Epidermal melanocyte (primary cell): ENCODE results near the gene WNT4.
"Not testable (repeated sequence)": the region's sequence is repeated elsewhere in the genome, so short reads cannot be mapped to it uniquely, and the experiment has no call there.

Source experiments
- DNase-seq: peaks from one replicate; pipeline ENCODE4 v3.0.0; 2011; ENCODE audit warnings: low spot score; ENCODE audit not compliant: insufficient read length

WNT4 gene

GRCh38 chr1:22114083-22115012, 28.5 kb downstream of the WNT4 start:
- no peak for DNase-seq

GRCh38 chr1:22112554-22112953, 30.3 kb downstream of the WNT4 start:
- no peak for DNase-seq

- DNase-seq, result no peak
Measured at GRCh38 chr1:22111620-22112019, 31.3 kb downstream of the WNT4 start.

DNA sequence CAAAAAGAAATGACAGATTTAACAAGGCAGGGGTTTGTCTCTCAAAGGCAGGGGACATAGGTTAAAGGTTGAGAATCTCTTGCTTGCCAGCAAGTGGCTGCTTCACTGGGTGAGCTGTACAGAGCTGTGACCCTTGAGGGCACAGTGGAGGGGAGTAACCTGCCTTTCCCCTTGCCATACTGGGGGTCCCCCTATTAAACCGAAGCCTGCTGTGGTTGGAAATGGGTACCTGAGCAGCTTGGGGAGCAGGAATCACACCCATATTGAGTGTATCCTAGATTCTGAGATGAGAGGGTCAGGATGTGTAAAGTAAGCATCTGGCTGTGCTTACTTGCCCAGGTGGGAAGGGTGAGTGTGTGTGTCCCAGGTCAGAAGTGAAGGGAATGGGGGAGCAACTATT, 31.8 kb downstream of the WNT4 start:
- DNase-seq, result no peak

DNA sequence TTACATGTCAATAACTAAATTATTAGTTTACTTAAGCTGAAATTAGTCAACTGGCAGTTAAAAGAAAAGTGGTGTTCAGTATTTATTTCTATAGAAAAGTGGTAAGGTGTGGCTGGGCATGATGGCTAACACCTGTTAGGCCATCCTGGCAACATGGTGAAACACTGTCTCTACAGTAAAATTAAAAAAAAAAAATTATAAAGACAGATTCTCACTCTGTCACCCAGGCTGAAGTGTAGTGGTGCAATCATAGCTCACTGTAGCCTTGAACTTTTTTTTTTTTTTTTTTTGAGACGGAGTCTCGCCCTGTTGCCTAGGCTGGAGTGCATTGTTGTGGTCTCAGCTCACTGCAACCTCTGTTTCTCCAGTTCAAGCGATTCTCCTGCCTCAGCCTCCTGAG, 32.9 kb downstream of the WNT4 start:
- DNase-seq, result no peak

DNA sequence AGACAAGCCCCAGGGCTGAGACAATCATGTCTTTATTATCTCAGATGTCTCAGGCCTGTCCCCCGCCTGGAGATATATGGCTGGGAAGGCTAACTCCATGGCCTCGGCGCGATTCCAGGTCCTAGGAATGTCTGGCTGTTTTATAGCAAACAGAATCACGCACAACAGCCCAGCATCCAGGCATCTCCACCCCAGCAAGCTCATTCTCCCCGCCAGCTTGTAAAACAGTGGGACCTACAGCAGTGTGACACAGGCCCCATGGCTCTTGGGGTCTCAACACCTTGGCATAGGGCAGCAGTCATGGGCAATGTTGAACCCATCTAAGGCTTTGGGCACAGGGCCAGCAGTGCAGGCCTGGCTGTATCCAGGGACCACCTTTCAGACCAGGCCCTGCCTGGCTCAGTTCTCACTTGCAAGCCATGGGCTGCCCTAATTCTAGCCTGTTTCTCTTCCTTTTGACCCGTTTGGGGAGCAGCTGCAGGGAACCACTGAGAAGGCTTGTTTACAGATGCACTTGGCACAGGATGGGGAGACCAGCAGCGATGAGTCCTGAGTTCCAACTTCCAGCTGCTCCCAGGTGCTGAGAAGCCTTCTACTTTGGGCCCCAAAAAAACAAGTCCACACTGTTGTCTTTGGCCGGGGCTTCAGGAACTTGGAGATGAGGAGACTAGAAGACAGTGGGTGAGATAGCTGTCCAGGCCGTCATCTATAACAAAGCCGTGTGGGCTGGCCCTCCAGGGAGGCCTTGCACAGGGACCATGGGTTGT, 34.4 kb downstream of the WNT4 start:
- no peak for DNase-seq

DNA sequence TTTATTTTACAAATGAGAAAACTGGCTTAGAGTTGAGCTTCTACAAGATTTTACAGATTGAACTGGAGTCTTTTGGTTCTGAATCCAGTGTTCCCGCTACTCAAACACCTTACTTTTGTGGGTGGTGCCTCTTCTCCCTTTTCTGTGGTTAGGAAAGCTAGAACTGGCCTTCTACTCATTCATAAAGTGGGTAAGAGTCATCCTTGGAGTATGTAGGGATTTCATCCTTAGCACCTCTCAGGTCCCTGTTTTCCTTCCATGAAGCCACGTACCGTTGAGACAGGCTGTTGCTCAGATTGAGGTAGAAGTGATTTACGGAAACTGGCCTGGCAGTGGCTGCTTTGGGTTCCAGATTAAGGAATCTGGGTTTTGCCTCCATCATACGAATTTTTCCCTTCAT, 35.8 kb downstream of the WNT4 start:
- no peak for DNase-seq

DNA sequence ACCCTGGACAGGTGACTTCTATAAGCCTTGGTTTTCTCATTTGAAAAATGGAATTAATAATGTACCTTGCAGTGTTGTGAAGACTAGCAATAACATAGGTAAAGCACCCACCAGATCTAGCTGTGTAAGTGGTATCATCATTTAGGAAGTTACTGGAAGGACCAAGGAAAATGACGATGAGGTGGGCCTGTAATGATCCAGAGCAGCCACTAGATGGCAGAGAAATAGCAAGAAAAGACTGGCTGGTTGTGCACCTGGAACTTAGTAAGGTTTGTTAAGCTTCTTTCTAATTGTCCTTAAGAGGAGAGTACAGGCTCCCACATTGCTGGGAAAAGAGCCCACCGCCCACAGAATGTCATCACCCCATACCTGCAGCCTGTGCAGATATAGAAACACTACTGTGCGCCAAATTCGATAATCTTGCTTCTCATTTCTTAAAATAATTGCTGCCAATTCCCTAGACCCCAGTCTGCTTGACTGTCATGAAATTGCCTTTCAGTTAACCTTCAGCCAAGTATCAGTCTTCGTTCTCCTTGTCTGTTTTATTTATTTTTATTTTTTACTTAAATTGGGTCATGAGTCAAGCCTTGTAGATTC, 37.2 kb downstream of the WNT4 start:
- no peak for DNase-seq

GRCh38 chr1:22104865-22105437, 37.9 kb downstream of the WNT4 start:
- no peak for DNase-seq

- no peak for DNase-seq
Measured at GRCh38 chr1:22104094-22104493, 38.8 kb downstream of the WNT4 start.

DNA sequence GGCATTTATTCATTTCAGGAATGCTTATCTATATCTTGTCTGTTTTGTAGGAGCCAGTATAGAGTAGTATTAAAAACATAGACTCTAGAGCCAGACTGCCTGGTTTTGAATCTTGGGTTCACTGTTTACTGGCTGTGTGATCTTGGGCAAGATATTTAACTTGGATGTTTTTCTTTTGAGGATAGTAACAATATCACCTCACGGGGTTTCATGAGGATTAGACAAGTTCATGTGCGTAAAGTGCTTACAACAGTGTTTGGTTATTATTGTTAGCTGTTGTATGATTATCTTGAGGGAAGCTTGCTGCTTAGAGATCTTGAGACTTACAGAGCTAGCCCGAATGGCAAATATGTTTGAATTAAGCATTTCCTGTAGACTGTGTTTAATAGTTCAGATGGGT, 40.2 kb downstream of the WNT4 start:
- DNase-seq, result no peak

DNA sequence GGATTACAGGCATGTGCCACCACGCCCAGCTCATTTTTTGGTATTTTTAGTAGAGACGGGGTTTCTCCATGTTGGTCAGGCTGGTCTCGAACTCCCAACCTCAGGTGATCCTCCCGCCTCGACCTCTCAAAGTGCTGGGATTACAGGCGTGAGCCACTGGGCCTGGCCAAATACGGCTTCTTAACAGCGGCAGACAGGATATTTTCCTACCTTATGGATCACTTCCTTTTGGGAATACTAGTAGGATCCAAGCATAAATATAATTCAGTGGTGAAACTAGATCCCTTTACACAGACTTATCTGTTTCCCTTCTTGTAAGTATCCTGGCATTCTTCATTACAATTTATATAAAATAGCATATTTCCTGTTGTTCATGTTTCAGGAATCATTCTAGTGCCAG, 40.9 kb downstream of the WNT4 start:
- no peak for DNase-seq

- no peak for DNase-seq
Measured at GRCh38 chr1:22101199-22101598, 41.7 kb downstream of the WNT4 start.

- DNase-seq, result no peak
Measured at GRCh38 chr1:22100168-22100567, 42.7 kb downstream of the WNT4 start.

DNA sequence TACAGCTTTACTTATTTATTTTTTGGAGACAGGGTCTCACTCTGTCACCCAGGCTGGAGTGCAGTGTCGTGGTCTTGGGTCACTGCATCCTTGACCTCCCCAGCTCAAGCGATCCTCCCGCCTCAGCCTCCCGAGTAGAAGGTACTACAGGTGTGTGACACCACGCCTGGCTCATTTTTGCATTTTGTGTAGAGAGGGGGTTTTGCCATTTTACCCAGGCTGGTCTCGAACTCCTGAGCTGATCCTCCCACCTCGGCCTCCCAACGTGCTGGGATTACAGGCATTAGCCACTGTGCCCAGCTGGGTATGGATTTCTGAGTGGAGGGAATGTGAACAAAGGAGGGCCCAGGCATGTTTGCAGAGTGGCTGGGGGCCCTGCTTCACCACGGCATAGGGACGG, 44.1 kb downstream of the WNT4 start:
- DNase-seq, result no peak

- DNase-seq, result no peak
Measured at GRCh38 chr1:22096463-22096862, 46.4 kb downstream of the WNT4 start.

DNA sequence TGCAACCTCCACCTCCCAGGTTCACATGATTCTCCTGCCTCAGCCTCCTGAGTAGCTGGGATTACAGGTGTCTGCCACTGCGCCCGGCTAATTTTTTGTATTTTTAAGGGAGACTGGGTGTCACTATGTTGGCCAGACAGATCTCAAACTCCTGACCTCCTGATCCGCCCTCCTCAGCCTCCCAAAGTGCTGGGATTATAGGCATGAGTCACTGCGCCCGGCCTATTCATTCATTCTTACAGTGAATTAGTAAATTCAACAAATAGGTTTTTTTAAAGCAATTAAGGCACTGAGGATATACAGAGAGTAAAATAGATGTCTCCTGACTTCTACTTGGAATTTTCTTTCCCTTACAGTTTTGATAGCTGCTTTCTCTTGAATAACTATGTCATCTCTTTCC, 46.9 kb downstream of the WNT4 start:
- no peak for DNase-seq

DNA sequence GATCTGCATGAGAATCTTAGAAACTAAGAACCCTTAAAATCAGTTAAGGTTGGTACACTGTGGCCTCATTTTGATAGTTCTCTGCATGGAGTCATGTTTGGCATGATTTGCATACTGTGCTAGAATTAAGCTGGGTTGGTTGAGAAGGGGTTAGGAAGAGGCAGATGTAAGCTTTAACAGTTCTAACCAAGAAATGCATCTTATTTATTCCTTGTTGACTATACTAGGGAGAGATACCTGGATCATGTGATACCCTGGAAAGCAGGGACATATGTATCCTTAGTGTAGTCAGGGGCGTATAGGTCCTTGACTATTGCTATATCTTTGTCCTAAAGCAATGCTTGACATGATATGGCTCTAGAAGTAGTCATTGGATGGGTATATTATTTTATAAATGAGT, 49.4 kb downstream of the WNT4 start:
- DNase-seq, result no peak

DNA sequence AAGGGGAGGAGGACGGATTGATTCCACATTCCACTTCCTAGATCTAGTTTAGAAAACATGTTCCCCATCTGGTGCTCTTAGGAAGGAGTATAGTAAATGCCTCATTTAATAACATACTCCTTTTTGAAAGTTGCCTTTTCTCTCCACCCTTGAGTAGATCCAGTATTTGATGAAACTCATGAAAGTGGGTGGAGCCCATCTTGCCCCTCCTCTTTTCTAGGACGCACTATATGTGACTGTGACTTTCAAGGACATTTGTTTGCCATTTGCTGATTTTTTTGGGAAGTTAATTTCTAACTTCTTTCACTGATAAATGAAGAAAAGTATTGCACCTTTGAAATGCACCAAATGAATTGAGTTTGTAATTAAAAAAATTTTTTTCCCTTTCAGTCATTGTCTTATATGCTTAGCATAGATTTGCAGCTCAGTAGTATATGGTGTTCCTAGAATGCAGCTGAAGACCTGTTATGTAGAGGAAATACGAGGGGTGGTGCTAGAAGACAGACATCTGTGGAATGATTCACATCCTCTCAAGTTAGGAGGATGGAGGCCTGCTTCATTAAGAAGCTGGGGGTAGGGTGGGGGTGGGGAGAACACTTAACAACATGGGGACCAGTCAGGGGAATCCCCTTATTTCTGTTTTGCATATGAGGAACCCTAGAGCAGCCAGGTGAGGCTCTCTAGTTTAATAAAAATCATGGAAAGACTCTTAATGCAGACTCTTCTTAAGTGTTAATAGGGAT, 50.7 kb downstream of the WNT4 start:
- not testable (repeated sequence) for DNase-seq

DNA sequence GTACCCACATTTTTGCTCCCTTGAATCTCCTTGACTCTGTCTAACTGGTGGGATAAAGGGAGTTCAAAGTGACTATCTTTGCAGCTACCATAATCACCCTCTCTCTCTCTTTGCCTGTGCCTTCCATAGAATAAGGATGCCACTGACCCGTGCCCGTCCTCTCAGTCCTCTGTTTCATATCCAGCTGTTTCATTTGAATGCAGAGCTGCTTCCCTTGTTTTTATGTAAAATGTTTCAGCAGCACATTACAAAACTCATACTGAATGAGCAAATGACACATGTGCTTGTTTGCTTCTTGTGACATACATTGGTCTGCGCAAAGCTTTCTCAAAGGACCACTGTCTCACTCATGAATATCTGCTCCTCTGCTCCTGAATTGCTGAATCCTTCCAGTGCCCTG, 52.0 kb downstream of the WNT4 start:
- no peak for DNase-seq

- DNase-seq, result no peak
Measured at GRCh38 chr1:22089787-22090186, 53.1 kb downstream of the WNT4 start.
